ENCODE measurements around the gene NEDD8.

DNA sequence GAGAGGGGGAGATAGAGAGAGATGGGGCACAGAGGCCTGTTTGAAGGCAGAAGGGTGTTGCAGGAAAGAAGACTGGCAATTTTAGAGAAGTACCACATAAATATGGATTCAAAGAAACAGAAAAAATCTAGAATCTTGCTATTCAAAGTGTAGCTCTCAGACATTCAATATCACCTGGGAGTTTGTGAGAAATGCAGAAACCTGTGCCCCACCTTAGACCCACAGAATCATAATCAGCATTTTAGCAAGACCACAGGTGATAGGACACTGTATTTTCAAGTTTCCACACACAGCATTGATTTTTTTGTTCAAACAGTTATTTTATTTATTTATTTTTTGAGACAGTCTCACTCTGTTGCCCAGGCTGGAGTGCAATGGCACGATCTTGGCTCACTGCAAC is 3.3 kb downstream of the NEDD8 start:
- TF ChIP-seq, protein P1, sequence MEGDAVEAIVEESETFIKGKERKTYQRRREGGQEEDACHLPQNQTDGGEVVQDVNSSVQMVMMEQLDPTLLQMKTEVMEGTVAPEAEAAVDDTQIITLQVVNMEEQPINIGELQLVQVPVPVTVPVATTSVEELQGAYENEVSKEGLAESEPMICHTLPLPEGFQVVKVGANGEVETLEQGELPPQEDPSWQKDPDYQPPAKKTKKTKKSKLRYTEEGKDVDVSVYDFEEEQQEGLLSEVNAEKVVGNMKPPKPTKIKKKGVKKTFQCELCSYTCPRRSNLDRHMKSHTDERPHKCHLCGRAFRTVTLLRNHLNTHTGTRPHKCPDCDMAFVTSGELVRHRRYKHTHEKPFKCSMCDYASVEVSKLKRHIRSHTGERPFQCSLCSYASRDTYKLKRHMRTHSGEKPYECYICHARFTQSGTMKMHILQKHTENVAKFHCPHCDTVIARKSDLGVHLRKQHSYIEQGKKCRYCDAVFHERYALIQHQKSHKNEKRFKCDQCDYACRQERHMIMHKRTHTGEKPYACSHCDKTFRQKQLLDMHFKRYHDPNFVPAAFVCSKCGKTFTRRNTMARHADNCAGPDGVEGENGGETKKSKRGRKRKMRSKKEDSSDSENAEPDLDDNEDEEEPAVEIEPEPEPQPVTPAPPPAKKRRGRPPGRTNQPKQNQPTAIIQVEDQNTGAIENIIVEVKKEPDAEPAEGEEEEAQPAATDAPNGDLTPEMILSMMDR (IDR thresholded peaks at IDR 0.05): no peak
- no peak for TF ChIP-seq POLR2A (IDR thresholded peaks at IDR 0.05)
